GM23338 (cell line): ENCODE data around the gene RNF183. TPM values are rescaled to one million over a fixed set of nuclear protein-coding genes. Genes with fewer than 3 reads are reported as not detected.

ENCODE experiments used
- ATAC-seq: fragments of 200-7000 bp; cut with Tn5 transposase; 3 replicates; pipeline ENCODE4 v1.9.1; 2020
- DNase-seq: peaks from one replicate; pipeline ENCODE4 v3.0.0-alpha.2; 2015; ENCODE audit warnings: low spot score
- H2AFZ ChIP-seq: fragments of 200-600 bp; sonication (generic); 2 replicates; pipeline ENCODE4 v1.8.0; 2016; ENCODE audit warnings: antibody characterized with exemption, mild to moderate bottlenecking, moderate library complexity
- H3F3A ChIP-seq: fragments of 200-600 bp; sonication (generic); replicated peaks from 2 replicates; pipeline ENCODE4 v1.8.0; 2017; ENCODE audit warnings: antibody characterized with exemption, mixed run types, low read depth
- H3K27ac ChIP-seq: fragments of 200-600 bp; sonication (generic); 2 replicates; pipeline ENCODE4 v1.6.1; 2016; ENCODE audit warnings: low read depth
- H3K27me3 ChIP-seq: fragments of 200-600 bp; sonication (generic); 2 replicates; pipeline ENCODE4 v1.8.0; 2016; ENCODE audit warnings: mild to moderate bottlenecking, mixed run types, moderate library complexity; ENCODE audit not compliant: insufficient read depth
- H3K36me3 ChIP-seq: fragments of 200-600 bp; sonication (generic); 2 replicates; pipeline ENCODE4 v1.8.0; 2016; ENCODE audit warnings: mild to moderate bottlenecking; ENCODE audit not compliant: insufficient read depth
- H3K4me1 ChIP-seq: fragments of 200-600 bp; sonication (generic); 2 replicates; pipeline ENCODE4 v1.8.0; 2016; ENCODE audit warnings: mild to moderate bottlenecking, moderate library complexity; ENCODE audit not compliant: insufficient read depth
- H3K4me2 ChIP-seq: fragments of 200-600 bp; sonication (generic); 2 replicates; pipeline ENCODE4 v1.7.1; 2017; ENCODE audit warnings: mixed run types
- H3K4me3 ChIP-seq: fragments of 200-600 bp; sonication (generic); 2 replicates; pipeline ENCODE4 v1.6.1; 2016; ENCODE audit warnings: mixed run types
- H3K79me2 ChIP-seq: fragments of 200-600 bp; sonication (generic); replicated peaks from 2 replicates; pipeline ENCODE4 v1.8.0; 2017; ENCODE audit warnings: mild to moderate bottlenecking; ENCODE audit not compliant: insufficient read depth
- H3K9me2 ChIP-seq: fragments of 200-600 bp; sonication (generic); 2 replicates; pipeline ENCODE4 v1.8.0; 2017; ENCODE audit not compliant: insufficient read depth
- H4K20me1 ChIP-seq: fragments of 200-600 bp; sonication (generic); replicated peaks from 2 replicates; pipeline ENCODE4 v1.8.0; 2017; ENCODE audit warnings: mild to moderate bottlenecking; ENCODE audit not compliant: insufficient read depth
- H3K27ac Mint-ChIP-seq: 2 replicates; pipeline ENCODE4 v1.8.0; 2020; ENCODE audit warnings: inconsistent platforms, mild to moderate bottlenecking, moderate library complexity, mixed read lengths
- H3K27me3 Mint-ChIP-seq: 3 replicates; pipeline ENCODE4 v1.8.0; 2022; ENCODE audit warnings: low read depth, mild to moderate bottlenecking, moderate library complexity, mixed read lengths, inconsistent platforms; ENCODE audit not compliant: insufficient read depth, poor library complexity
- H3K36me3 Mint-ChIP-seq: 3 replicates; pipeline ENCODE4 v1.8.0; 2021; ENCODE audit warnings: low read depth, mild to moderate bottlenecking, inconsistent platforms, moderate library complexity, mixed read lengths
- H3K4me1 Mint-ChIP-seq: 3 replicates; pipeline ENCODE4 v1.8.0; 2020; ENCODE audit warnings: mild to moderate bottlenecking, inconsistent platforms, mixed read lengths
- H3K4me3 Mint-ChIP-seq: 3 replicates; pipeline ENCODE4 v1.8.0; 2021; ENCODE audit warnings: moderate library complexity, mild to moderate bottlenecking, inconsistent platforms, mixed read lengths
- H3K9me3 Mint-ChIP-seq: 3 replicates; pipeline ENCODE4 v1.8.0; 2020; ENCODE audit warnings: moderate library complexity, mild to moderate bottlenecking, inconsistent platforms, mixed read lengths
- CTCF ChIP-seq, 2 experiments: fragments of 200-600 bp in 1 of 2; sonication (generic) in 1 of 2; conservative IDR thresholded peaks; 2 replicates each; pipeline versions ENCODE4 v1.5.1 to v1.6.1; 2016 to 2017; ENCODE audit warnings: antibody characterized with exemption in 2 of 2, low read depth in 2 of 2, mild to moderate bottlenecking in 2 of 2, moderate library complexity in 1 of 2
- EZH2 ChIP-seq: fragments of 200-600 bp; sonication (generic); IDR thresholded peaks from one replicate; pipeline ENCODE4 v1.8.0; 2017; ENCODE audit warnings: antibody characterized with exemption, mild to moderate bottlenecking, low read depth; ENCODE audit not compliant: unreplicated experiment
- EZH2phosphoT487 ChIP-seq: fragments of 200-600 bp; sonication (generic); IDR thresholded peaks from one replicate; pipeline ENCODE4 v1.8.1; 2018; ENCODE audit warnings: antibody characterized with exemption; ENCODE audit not compliant: unreplicated experiment
- JUNB ChIP-seq: IDR thresholded peaks from one replicate; pipeline ENCODE4 v1.6.1; 2016; ENCODE audit warnings: antibody characterized with exemption; ENCODE audit not compliant: unreplicated experiment
- POLR2AphosphoS5 ChIP-seq: IDR thresholded peaks from 2 replicates; pipeline ENCODE4 v1.6.1; 2016; ENCODE audit warnings: antibody characterized with exemption, low read depth
- STAT1 ChIP-seq: IDR thresholded peaks from one replicate; pipeline ENCODE4 v1.6.1; 2016; ENCODE audit warnings: antibody characterized with exemption; ENCODE audit not compliant: unreplicated experiment
- ZNF114 ChIP-seq: fragments of 250-450 bp; sonication (Bioruptor Pico); IDR thresholded peaks from 2 replicates; pipeline ENCODE4 v1.5.0; 2020; ENCODE audit warnings: mild to moderate bottlenecking, moderate library complexity
- polyA plus RNA-seq: library from polyadenylated mRNA; unstranded; fragments of >200 nt; fragmentation: Nextera tagmentation; extraction: Ambion mirVana; gene quantifications from 2 replicates; pipeline ENCODE4 v1.2.1, GENCODE V29; 2016
- total RNA-seq: library from RNA; depleted of rRNA; stranded (reverse); fragments of >200 nt; shearing (Covaris generic); gene quantifications from 2 replicates; pipeline ENCODE4 v1.2.3, GENCODE V29; 2014
- TF ChIP-seq, protein P1 (sequence below): IDR thresholded peaks from one replicate; pipeline ENCODE4 v1.6.1; 2018; ENCODE audit warnings: antibody characterized with exemption; ENCODE audit not compliant: unreplicated experiment
- TF ChIP-seq, protein P2 (sequence below): IDR thresholded peaks from 2 replicates; pipeline ENCODE4 v1.6.1; 2016; ENCODE audit warnings: antibody characterized with exemption

The RNF183 gene
- total and polyA plus RNA-seq, 2 experiments from 2014 or later: 0.42 TPM; not detected in 1

GRCh38 chr9:113269355-113269754 lies 33.8 kb downstream of the RNF183 start (continued):
- TF ChIP-seq, protein P1, sequence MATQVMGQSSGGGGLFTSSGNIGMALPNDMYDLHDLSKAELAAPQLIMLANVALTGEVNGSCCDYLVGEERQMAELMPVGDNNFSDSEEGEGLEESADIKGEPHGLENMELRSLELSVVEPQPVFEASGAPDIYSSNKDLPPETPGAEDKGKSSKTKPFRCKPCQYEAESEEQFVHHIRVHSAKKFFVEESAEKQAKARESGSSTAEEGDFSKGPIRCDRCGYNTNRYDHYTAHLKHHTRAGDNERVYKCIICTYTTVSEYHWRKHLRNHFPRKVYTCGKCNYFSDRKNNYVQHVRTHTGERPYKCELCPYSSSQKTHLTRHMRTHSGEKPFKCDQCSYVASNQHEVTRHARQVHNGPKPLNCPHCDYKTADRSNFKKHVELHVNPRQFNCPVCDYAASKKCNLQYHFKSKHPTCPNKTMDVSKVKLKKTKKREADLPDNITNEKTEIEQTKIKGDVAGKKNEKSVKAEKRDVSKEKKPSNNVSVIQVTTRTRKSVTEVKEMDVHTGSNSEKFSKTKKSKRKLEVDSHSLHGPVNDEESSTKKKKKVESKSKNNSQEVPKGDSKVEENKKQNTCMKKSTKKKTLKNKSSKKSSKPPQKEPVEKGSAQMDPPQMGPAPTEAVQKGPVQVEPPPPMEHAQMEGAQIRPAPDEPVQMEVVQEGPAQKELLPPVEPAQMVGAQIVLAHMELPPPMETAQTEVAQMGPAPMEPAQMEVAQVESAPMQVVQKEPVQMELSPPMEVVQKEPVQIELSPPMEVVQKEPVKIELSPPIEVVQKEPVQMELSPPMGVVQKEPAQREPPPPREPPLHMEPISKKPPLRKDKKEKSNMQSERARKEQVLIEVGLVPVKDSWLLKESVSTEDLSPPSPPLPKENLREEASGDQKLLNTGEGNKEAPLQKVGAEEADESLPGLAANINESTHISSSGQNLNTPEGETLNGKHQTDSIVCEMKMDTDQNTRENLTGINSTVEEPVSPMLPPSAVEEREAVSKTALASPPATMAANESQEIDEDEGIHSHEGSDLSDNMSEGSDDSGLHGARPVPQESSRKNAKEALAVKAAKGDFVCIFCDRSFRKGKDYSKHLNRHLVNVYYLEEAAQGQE: no peak
- TF ChIP-seq POLR2AphosphoS5 (no peak), EZH2phosphoT487 (no peak), EZH2 (no peak), STAT1 (no peak), CTCF (conservative IDR thresholded peaks at IDR 0.05; ENCODE audit: low read depth in 2 of 2) (no peak), JUNB (no peak)
- TF ChIP-seq, protein P2, sequence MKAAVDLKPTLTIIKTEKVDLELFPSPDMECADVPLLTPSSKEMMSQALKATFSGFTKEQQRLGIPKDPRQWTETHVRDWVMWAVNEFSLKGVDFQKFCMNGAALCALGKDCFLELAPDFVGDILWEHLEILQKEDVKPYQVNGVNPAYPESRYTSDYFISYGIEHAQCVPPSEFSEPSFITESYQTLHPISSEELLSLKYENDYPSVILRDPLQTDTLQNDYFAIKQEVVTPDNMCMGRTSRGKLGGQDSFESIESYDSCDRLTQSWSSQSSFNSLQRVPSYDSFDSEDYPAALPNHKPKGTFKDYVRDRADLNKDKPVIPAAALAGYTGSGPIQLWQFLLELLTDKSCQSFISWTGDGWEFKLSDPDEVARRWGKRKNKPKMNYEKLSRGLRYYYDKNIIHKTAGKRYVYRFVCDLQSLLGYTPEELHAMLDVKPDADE: no peak

- no peaks in the 10 kb centered on the region for H3K9me3 Mint-ChIP-seq
- H3K27ac ChIP-seq: no peak overlapping the region
- DNase-seq: no peak
- no peaks in the 10 kb centered on the region for H3K27me3 ChIP-seq
- H3K79me2 ChIP-seq: no peaks in the 10 kb centered on the region
- H3K9me2 ChIP-seq: no peaks in the 10 kb centered on the region
- H3F3A ChIP-seq: no peaks in the 10 kb centered on the region
- H3K4me2 ChIP-seq: no peak overlapping the region
- no peaks in the 10 kb centered on the region; the same call in 1 of the 2 replicates for H4K20me1 ChIP-seq
- H2AFZ ChIP-seq: no peak overlapping the region
- no peak overlapping the region for H3K4me3 Mint-ChIP-seq
- no peaks in the 10 kb centered on the region for H3K4me1 ChIP-seq
- no peak overlapping the region for H3K27ac Mint-ChIP-seq
- no peaks in the 10 kb centered on the region for H3K27me3 Mint-ChIP-seq
- H3K36me3 ChIP-seq: peaks cover 28% of the 10 kb centered on the region
- no peak overlapping the region for H3K4me3 ChIP-seq
- peaks cover 29% of the 10 kb centered on the region for H3K36me3 Mint-ChIP-seq
- no peak for ATAC-seq
- no peaks in the 10 kb centered on the region for H3K4me1 Mint-ChIP-seq
- TF ChIP-seq, protein P1: no peak
- no peak for TF ChIP-seq JUNB
- TF ChIP-seq POLR2AphosphoS5: no peak
- TF ChIP-seq, protein P2: no peak
- no peak for TF ChIP-seq ZNF114 (CRISPR knock-in tag)
Measured at GRCh38 chr9:113267911-113268566, 35.1 kb downstream of the RNF183 start.
